Astrocyte (in vitro differentiated cells and primary cell): ENCODE data around the gene TIMM10B. TPM values are rescaled to one million over a fixed set of nuclear protein-coding genes. Genes with fewer than 3 reads are reported as not detected.

Experiments used
- DNase-seq: peaks from one replicate; pipeline ENCODE4 v3.0.0-alpha.2; 2010; ENCODE audit warnings: low read depth
- FAIRE-seq: peaks from 2 replicates; lab custom pipeline; 2011; peaks lifted over from hg19 to GRCh38; lab: Jason Lieb, UNC
- H2AFZ ChIP-seq: 2 replicates; pipeline ENCODE4 v1.6.0; 2012; ENCODE audit warnings: low read depth, low read length, inconsistent platforms
- H3K27ac ChIP-seq: 2 replicates; pipeline ENCODE4 v1.5.1; 2011; ENCODE audit warnings: low read depth, low read length, inconsistent platforms
- H3K27me3 ChIP-seq: 2 replicates; pipeline ENCODE4 v1.6.0; 2011; ENCODE audit warnings: low read length, inconsistent platforms; ENCODE audit not compliant: insufficient read depth
- H3K36me3 ChIP-seq: 2 replicates; pipeline ENCODE4 v1.5.1; 2011; ENCODE audit warnings: low read length, inconsistent platforms; ENCODE audit not compliant: insufficient read depth
- H3K4me1 ChIP-seq: 2 replicates; pipeline ENCODE4 v1.5.1; 2011; ENCODE audit warnings: low read length, inconsistent platforms; ENCODE audit not compliant: insufficient read depth
- H3K4me2 ChIP-seq: 2 replicates; pipeline ENCODE4 v1.6.0; 2012; ENCODE audit warnings: low read length, inconsistent platforms
- H3K4me3 ChIP-seq: 2 replicates; pipeline ENCODE4 v1.5.1; 2011; ENCODE audit warnings: low read depth, mild to moderate bottlenecking, low read length, inconsistent platforms; ENCODE audit not compliant: insufficient read depth
- H3K79me2 ChIP-seq: 2 replicates; pipeline ENCODE4 v1.6.0; 2012; ENCODE audit warnings: mild to moderate bottlenecking, low read length, inconsistent platforms; ENCODE audit not compliant: insufficient read depth
- H3K9ac ChIP-seq: 2 replicates; pipeline ENCODE4 v1.6.0; 2012; ENCODE audit warnings: mild to moderate bottlenecking, low read length, inconsistent platforms
- H3K9me3 ChIP-seq: 2 replicates; pipeline ENCODE4 v1.5.1; 2012; ENCODE audit warnings: low read depth, mild to moderate bottlenecking, low read length, inconsistent platforms; ENCODE audit not compliant: insufficient read depth
- H4K20me1 ChIP-seq: 2 replicates; pipeline ENCODE4 v1.6.0; 2012; ENCODE audit warnings: low read length, inconsistent platforms; ENCODE audit not compliant: insufficient read depth
- H3K27ac Mint-ChIP-seq: one replicate; pipeline ENCODE4 v1.8.0; 2021; ENCODE audit warnings: mild to moderate bottlenecking, mixed read lengths; ENCODE audit not compliant: unreplicated experiment
- H3K27me3 Mint-ChIP-seq: one replicate; pipeline ENCODE4 v1.8.0; 2021; ENCODE audit warnings: low read depth, mixed read lengths; ENCODE audit not compliant: unreplicated experiment
- H3K36me3 Mint-ChIP-seq: one replicate; pipeline ENCODE4 v1.8.0; 2021; ENCODE audit warnings: low read depth, mixed read lengths; ENCODE audit not compliant: unreplicated experiment
- H3K4me1 Mint-ChIP-seq: one replicate; pipeline ENCODE4 v1.8.0; 2021; ENCODE audit warnings: low read depth, mixed read lengths; ENCODE audit not compliant: unreplicated experiment
- H3K4me3 Mint-ChIP-seq: one replicate; pipeline ENCODE4 v1.8.0; 2021; ENCODE audit warnings: mild to moderate bottlenecking, moderate library complexity, mixed read lengths; ENCODE audit not compliant: unreplicated experiment
- H3K9me3 Mint-ChIP-seq: one replicate; pipeline ENCODE4 v1.8.0; 2021; ENCODE audit warnings: mild to moderate bottlenecking, mixed read lengths; ENCODE audit not compliant: unreplicated experiment
- EZH2 ChIP-seq: IDR thresholded peaks from 2 replicates; pipeline ENCODE4 v1.6.1; 2012; ENCODE audit warnings: mild to moderate bottlenecking, low read length, inconsistent platforms; ENCODE audit not compliant: insufficient read depth
- total RNA-seq: library from RNA; stranded (reverse); gene quantifications from 2 replicates; pipeline ENCODE4 v1.2.1, GENCODE V29; 2021
- TF ChIP-seq, protein P1 (sequence below): IDR thresholded peaks from 2 replicates; pipeline ENCODE4 v1.5.1; 2011; ENCODE audit warnings: low read depth, mild to moderate bottlenecking, inconsistent platforms, low read length, moderate library complexity; ENCODE audit not compliant: insufficient read depth

The TIMM10B gene
- total RNA-seq, 1 donor from 2014 or later: 35.2 TPM

DNA sequence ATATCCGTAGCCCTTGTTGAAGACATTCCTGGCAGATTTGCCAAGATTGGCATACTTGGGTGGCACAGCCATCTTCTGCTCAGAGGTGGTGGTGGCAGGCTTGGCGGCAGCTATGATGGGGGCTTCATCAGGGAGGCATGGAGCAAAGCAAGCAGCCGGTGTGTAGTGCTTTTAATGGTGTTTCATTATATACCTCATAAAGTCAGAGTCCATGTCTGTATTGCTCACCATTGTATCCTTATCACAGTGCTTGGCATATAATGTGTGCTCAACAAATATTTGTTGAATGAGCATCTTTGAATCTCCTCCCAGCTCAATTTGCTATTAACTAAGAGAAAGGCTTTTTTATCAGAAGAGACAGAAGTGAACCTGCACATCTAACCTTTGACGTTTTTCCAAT, 8.0 kb downstream of the TIMM10B start:
- H3K27ac Mint-ChIP-seq: no peak overlapping the region
- H3K36me3 Mint-ChIP-seq: peaks cover 9% of the 10 kb centered on the region
- no peak for FAIRE-seq

DNA sequence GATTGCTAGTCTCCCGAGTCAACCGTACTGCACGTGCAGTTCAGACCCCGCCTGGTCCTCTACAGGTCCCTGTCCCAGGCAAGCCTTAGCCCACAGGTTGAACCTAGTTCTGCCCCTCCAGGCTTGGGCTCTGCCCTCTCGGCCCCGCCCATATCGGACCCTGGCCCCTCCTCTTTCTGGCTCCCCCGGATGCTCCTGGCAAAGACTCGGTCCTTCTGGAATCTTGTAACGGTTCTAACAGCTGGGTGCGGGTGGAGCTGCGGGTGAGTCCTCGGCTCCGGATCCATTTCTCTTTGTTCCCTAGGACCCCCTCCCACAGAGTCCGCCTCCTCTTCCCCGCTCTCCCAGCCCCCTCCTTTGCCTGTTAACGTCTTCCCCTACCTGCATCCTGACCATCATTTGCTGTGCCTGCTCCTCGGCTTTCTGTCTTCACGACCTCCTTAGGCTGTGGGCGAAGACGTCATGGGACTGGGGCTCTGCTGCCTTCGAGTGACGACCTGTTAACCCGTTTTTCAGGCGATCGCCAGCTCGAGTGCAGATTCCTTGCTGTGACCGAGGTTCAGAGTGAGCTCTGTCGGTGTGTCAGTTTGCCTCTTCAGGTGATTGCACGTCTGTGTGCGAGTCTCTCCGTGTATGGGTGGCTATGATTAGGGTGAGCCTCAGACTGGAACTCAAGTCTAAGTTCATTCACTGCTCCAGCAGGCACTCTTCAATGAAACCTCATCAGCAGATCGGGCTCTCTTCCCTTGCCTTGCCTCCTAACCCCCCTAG, 16.0 kb downstream of the TIMM10B start, which contains the start of gene DNHD1:
DNHD1 (plus strand) TSS at position 212 of the 771 bp plus-strand sequence. CDS start 936 bp downstream, outside the sequence.
- no peak within 1 kb of the TSS for H3K9ac ChIP-seq
- H3K36me3 ChIP-seq: peaks cover 4% of the 10 kb centered on the region
- Mint-ChIP-seq H3K9me3 (no peaks in the 10 kb centered on the region), H3K4me1 (no peaks in the 10 kb centered on the region), H3K4me3 (no peak within 1 kb of the TSS), H3K27me3 (no peaks in the 10 kb centered on the region), H3K36me3 (peaks cover 33% of the 10 kb centered on the region), H3K27ac (no peak within 1 kb of the TSS)
- FAIRE-seq: no peak
- no peaks in the 10 kb centered on the region for H3K9me3 ChIP-seq
- no peak for TF ChIP-seq EZH2
- TF ChIP-seq, protein P1, sequence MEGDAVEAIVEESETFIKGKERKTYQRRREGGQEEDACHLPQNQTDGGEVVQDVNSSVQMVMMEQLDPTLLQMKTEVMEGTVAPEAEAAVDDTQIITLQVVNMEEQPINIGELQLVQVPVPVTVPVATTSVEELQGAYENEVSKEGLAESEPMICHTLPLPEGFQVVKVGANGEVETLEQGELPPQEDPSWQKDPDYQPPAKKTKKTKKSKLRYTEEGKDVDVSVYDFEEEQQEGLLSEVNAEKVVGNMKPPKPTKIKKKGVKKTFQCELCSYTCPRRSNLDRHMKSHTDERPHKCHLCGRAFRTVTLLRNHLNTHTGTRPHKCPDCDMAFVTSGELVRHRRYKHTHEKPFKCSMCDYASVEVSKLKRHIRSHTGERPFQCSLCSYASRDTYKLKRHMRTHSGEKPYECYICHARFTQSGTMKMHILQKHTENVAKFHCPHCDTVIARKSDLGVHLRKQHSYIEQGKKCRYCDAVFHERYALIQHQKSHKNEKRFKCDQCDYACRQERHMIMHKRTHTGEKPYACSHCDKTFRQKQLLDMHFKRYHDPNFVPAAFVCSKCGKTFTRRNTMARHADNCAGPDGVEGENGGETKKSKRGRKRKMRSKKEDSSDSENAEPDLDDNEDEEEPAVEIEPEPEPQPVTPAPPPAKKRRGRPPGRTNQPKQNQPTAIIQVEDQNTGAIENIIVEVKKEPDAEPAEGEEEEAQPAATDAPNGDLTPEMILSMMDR: no peak
- H2AFZ ChIP-seq: no peak within 1 kb of the TSS
- no peak for DNase-seq
- H3K27ac ChIP-seq: no peak within 1 kb of the TSS
- peaks cover 3% of the 10 kb centered on the region for H4K20me1 ChIP-seq
- no peak within 1 kb of the TSS for H3K4me3 ChIP-seq
- H3K4me1 ChIP-seq: peaks cover 7% of the 10 kb centered on the region
- H3K4me2 ChIP-seq: no peak within 1 kb of the TSS
- no peaks in the 10 kb centered on the region for H3K79me2 ChIP-seq
- H3K27me3 ChIP-seq: no peaks in the 10 kb centered on the region

More for the DNA sequence above, 8.0 kb downstream of the TIMM10B start:
- Histone ChIP-seq H4K20me1 (peaks cover 17% of the 10 kb centered on the region), H3K27me3 (no peaks in the 10 kb centered on the region), H3K36me3 (peaks cover 18% of the 10 kb centered on the region), H3K4me2 (no peak overlapping the region), H3K4me1 (no peaks in the 10 kb centered on the region), H3K9me3 (no peaks in the 10 kb centered on the region), H3K9ac (no peak overlapping the region), H3K4me3 (no peak overlapping the region), H3K27ac (no peak overlapping the region), H3K79me2 (no peaks in the 10 kb centered on the region), H2AFZ (no peak overlapping the region)
- Mint-ChIP-seq H3K4me3 (no peak overlapping the region), H3K4me1 (no peaks in the 10 kb centered on the region), H3K9me3 (no peaks in the 10 kb centered on the region), H3K27me3 (no peaks in the 10 kb centered on the region)
- no peak for TF ChIP-seq EZH2
- TF ChIP-seq, protein P1: no peak
- DNase-seq: no peak

DNA sequence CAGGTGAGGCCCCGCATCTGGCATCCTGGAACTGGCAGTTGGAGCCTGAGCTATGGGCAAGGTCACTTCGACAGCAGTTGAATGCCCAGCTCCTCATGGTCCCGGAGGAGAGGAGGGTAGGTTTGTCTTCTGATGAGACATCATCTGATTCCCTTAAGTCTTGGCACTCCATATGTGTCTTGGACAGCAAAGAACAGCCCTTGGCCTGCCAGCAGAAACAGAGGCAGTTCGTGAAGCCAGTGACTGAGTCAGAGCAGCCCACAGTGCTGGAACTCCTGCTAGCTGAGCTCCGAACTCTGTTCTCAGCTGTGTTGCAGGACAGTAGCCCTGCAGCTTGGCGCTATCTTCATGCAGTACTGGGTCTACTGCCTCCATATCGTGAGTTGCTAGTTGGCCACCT, 16.8 kb downstream of the TIMM10B start:
- Histone ChIP-seq H3K36me3 (peaks cover 4% of the 10 kb centered on the region), H3K9ac (no peak overlapping the region), H2AFZ (no peak overlapping the region), H3K27ac (no peak overlapping the region), H3K79me2 (no peaks in the 10 kb centered on the region), H3K9me3 (no peaks in the 10 kb centered on the region), H3K4me1 (peaks cover 11% of the 10 kb centered on the region), H4K20me1 (peaks cover 3% of the 10 kb centered on the region), H3K4me2 (no peak overlapping the region), H3K4me3 (no peak overlapping the region), H3K27me3 (no peaks in the 10 kb centered on the region)
- no peaks in the 10 kb centered on the region for H3K9me3 Mint-ChIP-seq
- H3K4me1 Mint-ChIP-seq: no peaks in the 10 kb centered on the region
- H3K27me3 Mint-ChIP-seq: no peaks in the 10 kb centered on the region
- H3K36me3 Mint-ChIP-seq: peaks cover 34% of the 10 kb centered on the region
- H3K27ac Mint-ChIP-seq: no peak overlapping the region
- no peak for TF ChIP-seq EZH2
- TF ChIP-seq, protein P1: no peak
- peak; percentile 52 for DNase-seq
- FAIRE-seq: no peak
- H3K4me3 Mint-ChIP-seq: no peak overlapping the region
